Tibial artery (tissue), 4 donors: Measurements from ENCODE around the gene DELE1.

Source experiments
- DNase-seq, 2 donors: peaks; one replicate each; pipeline ENCODE4 v3.0.0-alpha.2; 2019
- H3K27ac ChIP-seq, 2 donors: fragments of 200-600 bp; sonication (generic) in 1 of 2; 1 replicate in 1 of 2; 2 replicates in 1 of 2; pipeline ENCODE4 v1.5.1; 2018 to 2019; ENCODE audit warnings: mild to moderate bottlenecking in 1 of 2
- H3K27me3 ChIP-seq, 2 donors: fragments of 200-600 bp; sonication (generic) in 1 of 2; one replicate each; pipeline versions ENCODE4 v1.5.1 to v1.6.0; 2016 to 2019
- H3K36me3 ChIP-seq, 3 donors: fragments of 200-600 bp; sonication (generic) in 2 of 3; one replicate each; pipeline ENCODE4 v1.5.1; 2016 to 2019; ENCODE audit warnings: mild to moderate bottlenecking in 2 of 3
- H3K4me1 ChIP-seq, 4 donors: fragments of 200-600 bp; sonication (generic) in 2 of 4; 1 replicate in 3 of 4; 2 replicates in 1 of 4; pipeline ENCODE4 v1.5.1; 2016 to 2019
- H3K4me3 ChIP-seq, 2 donors: fragments of 200-600 bp; sonication (generic) in 1 of 2; 1 replicate in 1 of 2; 2 replicates in 1 of 2; pipeline ENCODE4 v1.5.1; 2018 to 2019; ENCODE audit warnings: mild to moderate bottlenecking in 2 of 2
- H3K9me3 ChIP-seq, 3 donors: fragments of 200-600 bp; sonication (generic) in 1 of 3; one replicate each; pipeline ENCODE4 v1.5.1; 2016 to 2019
- intact Hi-C: fragments of 100-400 bp; cut with DNase I; formaldehyde crosslinking; loops from one replicate; pipeline ENCODE4 v1.15.0; 2023; ENCODE audit warnings: low total_unique reads
- TF ChIP-seq, protein P1 (sequence below), 2 experiments: fragments of 200-600 bp in 1 of 2; fragments of 450-650 bp in 1 of 2; IDR thresholded peaks; one replicate each; pipeline ENCODE4 v1.5.1; 2017 to 2019; ENCODE audit warnings: antibody characterized with exemption in 2 of 2, mild to moderate bottlenecking in 1 of 2, moderate library complexity in 1 of 2

The DELE1 gene

GRCh38 chr5:141898448-141899049 lies 25.1 kb upstream of the DELE1 start:
- DNase-seq, result no peak
- intact Hi-C loops, result no loop called here
- no peaks in the 10 kb centered on the region for H3K36me3 ChIP-seq

GRCh38 chr5:141902015-141902814 lies 21.5 kb upstream of the DELE1 start:
- Histone ChIP-seq H3K9me3 (no peaks in the 10 kb centered on the region), H3K36me3 (no peaks in the 10 kb centered on the region), H3K27me3 (peaks cover 0 to 5% of the 10 kb centered on the region in 2 donors), H3K4me1 (no peaks in the 10 kb centered on the region), H3K4me3 (no peak overlapping the region), H3K27ac (no peak overlapping the region)
- no peak for DNase-seq
- intact Hi-C loops, result loop anchor here (10.0 kb wide), 1 partner anchor 53 kb away; the partner anchor contains the start of gene PCDH12
- TF ChIP-seq, protein P1, sequence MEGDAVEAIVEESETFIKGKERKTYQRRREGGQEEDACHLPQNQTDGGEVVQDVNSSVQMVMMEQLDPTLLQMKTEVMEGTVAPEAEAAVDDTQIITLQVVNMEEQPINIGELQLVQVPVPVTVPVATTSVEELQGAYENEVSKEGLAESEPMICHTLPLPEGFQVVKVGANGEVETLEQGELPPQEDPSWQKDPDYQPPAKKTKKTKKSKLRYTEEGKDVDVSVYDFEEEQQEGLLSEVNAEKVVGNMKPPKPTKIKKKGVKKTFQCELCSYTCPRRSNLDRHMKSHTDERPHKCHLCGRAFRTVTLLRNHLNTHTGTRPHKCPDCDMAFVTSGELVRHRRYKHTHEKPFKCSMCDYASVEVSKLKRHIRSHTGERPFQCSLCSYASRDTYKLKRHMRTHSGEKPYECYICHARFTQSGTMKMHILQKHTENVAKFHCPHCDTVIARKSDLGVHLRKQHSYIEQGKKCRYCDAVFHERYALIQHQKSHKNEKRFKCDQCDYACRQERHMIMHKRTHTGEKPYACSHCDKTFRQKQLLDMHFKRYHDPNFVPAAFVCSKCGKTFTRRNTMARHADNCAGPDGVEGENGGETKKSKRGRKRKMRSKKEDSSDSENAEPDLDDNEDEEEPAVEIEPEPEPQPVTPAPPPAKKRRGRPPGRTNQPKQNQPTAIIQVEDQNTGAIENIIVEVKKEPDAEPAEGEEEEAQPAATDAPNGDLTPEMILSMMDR (IDR thresholded peaks at IDR 0.05), result no peak

More at GRCh38 chr5:141898448-141899049, 25.1 kb upstream of the DELE1 start:
- Histone ChIP-seq H3K9me3 (no peaks in the 10 kb centered on the region), H3K27me3 (peaks cover 0 to 5% of the 10 kb centered on the region in 2 donors), H3K4me3 (no peak overlapping the region), H3K27ac (no peak overlapping the region), H3K4me1 (no peaks in the 10 kb centered on the region)
- TF ChIP-seq, protein P1 (IDR thresholded peaks at IDR 0.05), result no peak

DNA sequence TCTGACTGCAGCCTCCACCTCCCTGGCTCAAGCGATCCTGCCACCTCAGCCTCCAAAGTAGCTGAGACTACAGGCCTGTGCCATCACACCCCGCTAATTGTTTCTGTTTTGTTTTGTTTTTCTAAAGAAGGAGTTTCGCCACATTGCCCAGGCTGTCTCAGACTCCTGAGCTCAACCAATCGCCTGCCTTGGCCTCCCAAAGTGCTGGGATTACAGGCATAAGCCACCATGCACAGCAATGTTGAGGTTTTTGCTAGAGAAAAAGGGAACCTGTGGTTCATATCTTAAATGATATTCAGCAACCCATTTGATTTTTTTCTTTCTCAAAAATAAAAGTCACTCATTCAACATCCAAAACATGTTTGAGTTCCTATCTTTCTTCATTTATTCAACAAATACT lies 20.4 kb upstream of the DELE1 start:
- no peaks in the 10 kb centered on the region for H3K4me1 ChIP-seq
- no peaks in the 10 kb centered on the region for H3K9me3 ChIP-seq
- H3K27me3 ChIP-seq, result peaks cover 0 to 5% of the 10 kb centered on the region in 2 donors
- H3K36me3 ChIP-seq, result no peaks in the 10 kb centered on the region
- DNase-seq, result no peak
- H3K27ac ChIP-seq, result no peak overlapping the region
- no peak overlapping the region for H3K4me3 ChIP-seq
- TF ChIP-seq, protein P1 (IDR thresholded peaks at IDR 0.05), result no peak
- intact Hi-C loops, result loop anchor here (10.0 kb wide), 1 partner anchor 52 kb away; the partner anchor contains the start of gene PCDH12

DNA sequence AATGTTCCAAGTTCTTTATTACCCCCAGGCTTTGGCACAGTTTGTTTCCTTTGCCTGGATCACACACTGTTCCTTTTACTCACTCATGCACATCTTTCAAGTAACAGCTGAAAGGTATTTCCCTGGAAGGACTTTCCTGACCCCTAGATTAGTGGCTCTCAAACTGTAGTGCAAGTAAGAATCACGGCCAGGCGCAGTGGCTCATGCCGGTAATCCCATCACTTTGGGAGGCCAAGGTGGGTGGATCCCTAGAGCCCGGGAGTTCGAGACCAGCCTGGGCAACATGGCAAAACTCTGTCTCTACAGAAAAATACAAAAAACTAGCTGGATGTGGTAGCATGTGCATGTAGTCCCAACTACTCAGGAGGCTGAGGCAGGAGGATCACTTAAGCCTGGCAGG lies 19.1 kb upstream of the DELE1 start:
- Histone ChIP-seq H3K4me3 (no peak overlapping the region), H3K27me3 (peaks cover 0 to 5% of the 10 kb centered on the region in 2 donors), H3K4me1 (no peaks in the 10 kb centered on the region), H3K9me3 (no peaks in the 10 kb centered on the region), H3K36me3 (no peaks in the 10 kb centered on the region), H3K27ac (no peak overlapping the region)
- intact Hi-C loops, result loop anchor here (10.0 kb wide), 1 partner anchor 50 kb away; the partner anchor contains the start of gene PCDH12
- DNase-seq, result no peak
- TF ChIP-seq, protein P1 (IDR thresholded peaks at IDR 0.05), result no peak

- no peak for DNase-seq
Measured at GRCh38 chr5:141906517-141906916, 17.2 kb upstream of the DELE1 start.

More at GRCh38 chr5:141906517-141906916, 17.2 kb upstream of the DELE1 start:
- TF ChIP-seq, protein P1 (IDR thresholded peaks at IDR 0.05), result no peak
- Histone ChIP-seq H3K27me3 (peaks cover 0 to 1% of the 10 kb centered on the region in 2 donors), H3K4me3 (no peak overlapping the region), H3K9me3 (no peaks in the 10 kb centered on the region), H3K27ac (no peak overlapping the region), H3K4me1 (no peaks in the 10 kb centered on the region), H3K36me3 (no peaks in the 10 kb centered on the region)
- intact Hi-C loops, result loop anchor here (10.0 kb wide), 1 partner anchor 48 kb away; the partner anchor contains the start of gene PCDH12
